ENCODE data around the gene PLXDC2. TPM values are rescaled to one million over a fixed set of nuclear protein-coding genes. Genes with fewer than 3 reads are reported as not detected.

PLXDC2 gene
- total RNA-seq, 1 experiment from 2014 or later: 38.7 TPM

GRCh38 chr10:20237091-20237570 is 420.9 kb downstream of the PLXDC2 start:
- H3K27me3 Mint-ChIP-seq (ENCODE audit: low read depth): no peaks in the 10 kb centered on the region
- no peaks in the 10 kb centered on the region for H3K4me1 ChIP-seq (ENCODE audit: insufficient read depth, low read length)
- H2BK20ac ChIP-seq (ENCODE audit: low read depth, low read length, poor library complexity, severe bottlenecking): no peak overlapping the region
- no peak overlapping the region for H2AK5ac ChIP-seq (ENCODE audit: insufficient read length, low read length)
- H3K56ac ChIP-seq (ENCODE audit: insufficient read length, low read depth, low read length): no peak overlapping the region
- no peak overlapping the region for H4K91ac ChIP-seq (ENCODE audit: insufficient read length, low read depth, low read length)
- H3K9me3 Mint-ChIP-seq: no peaks in the 10 kb centered on the region
- no peak overlapping the region for H2BK12ac ChIP-seq (ENCODE audit: insufficient read length, low read depth, low read length)
- no peak overlapping the region for H2BK15ac ChIP-seq (ENCODE audit: low read depth, low read length)
- no peak overlapping the region for H3K4me3 Mint-ChIP-seq
- no peak overlapping the region for H3K4me2 ChIP-seq (ENCODE audit: insufficient read depth, insufficient read length, low read length)
- no peak overlapping the region for H3K18ac ChIP-seq (ENCODE audit: insufficient read length, low read depth, low read length)
- no peak overlapping the region for H3K23ac ChIP-seq (ENCODE audit: insufficient read length, low read depth, low read length)
- no peaks in the 10 kb centered on the region for H3K27me3 ChIP-seq (ENCODE audit: insufficient read depth, low read length)
- no peak overlapping the region for H4K5ac ChIP-seq (ENCODE audit: insufficient read length, low read depth, low read length)
- H3K23me2 ChIP-seq (ENCODE audit: insufficient read length, low read depth, low read length, poor library complexity, severe bottlenecking): no peaks in the 10 kb centered on the region
- no peak overlapping the region for H2BK120ac ChIP-seq (ENCODE audit: low read depth, low read length, poor library complexity, severe bottlenecking)
- no peak for TF ChIP-seq CTCF (conservative IDR thresholded peaks at IDR 0.05)
- H3T11ph ChIP-seq (ENCODE audit: low read length): no peak overlapping the region
- no peak overlapping the region for H4K8ac ChIP-seq (replicated peaks; ENCODE audit: insufficient read length, low read depth, low read length)
- H4K20me1 ChIP-seq (ENCODE audit: control insufficient read depth, insufficient read depth, insufficient read length): no peaks in the 10 kb centered on the region
- H3K79me1 ChIP-seq (ENCODE audit: insufficient read depth, low read depth, low read length, poor library complexity, severe bottlenecking): no peaks in the 10 kb centered on the region
- H3K9me3 ChIP-seq (ENCODE audit: control insufficient read depth, low read depth, low read length): no peaks in the 10 kb centered on the region
- no peak overlapping the region for H2BK5ac ChIP-seq (ENCODE audit: insufficient read length, low read length)
- H3K27ac Mint-ChIP-seq: no peak overlapping the region; a peak in 1 of 7 replicates
- no peak overlapping the region for H3K9ac ChIP-seq (ENCODE audit: extremely low read depth, insufficient read length, low read length)
- no peak overlapping the region for H3K4ac ChIP-seq (ENCODE audit: low read depth, low read length)
- no peaks in the 10 kb centered on the region for H3K79me2 ChIP-seq (ENCODE audit: insufficient read depth, low read length)
- no peak for DNase-seq
- no peak overlapping the region for H3K14ac ChIP-seq (ENCODE audit: insufficient read depth, low read length)
- H3K36me3 Mint-ChIP-seq (ENCODE audit: insufficient read depth in 1 of 3, low read depth in 3 of 3): peaks cover 0 to 8% (median 4%) of the 10 kb centered on the region in 3 experiments; a peak in 3 of 7 replicates
- peaks cover 9 to 15% of the 10 kb centered on the region in 2 experiments for H3K4me1 Mint-ChIP-seq
- H3K27ac ChIP-seq (ENCODE audit: insufficient read length, low read depth, low read length): no peak overlapping the region
- no peak overlapping the region for H2AFZ ChIP-seq (ENCODE audit: low read length)
- WGBS (ENCODE audit: extremely low coverage, insufficient read length, low lambda C conversion rate): no CpG with 5 or more reads among the region's 2 CpGs

Data from H9 (cell line).